GM21619 (cell line): Measurements from ENCODE around the gene PRSS48.
"Not testable (repeated sequence)": the region's sequence is repeated elsewhere in the genome, so short reads cannot be mapped to it uniquely, and the experiment has no call there.

Experiments used
- ATAC-seq: cut with Tn5 transposase; IDR thresholded peaks from one replicate; pipeline ENCODE4 v1.9.1; 2021; ENCODE audit not compliant: unreplicated experiment

PRSS48 gene, protein sequence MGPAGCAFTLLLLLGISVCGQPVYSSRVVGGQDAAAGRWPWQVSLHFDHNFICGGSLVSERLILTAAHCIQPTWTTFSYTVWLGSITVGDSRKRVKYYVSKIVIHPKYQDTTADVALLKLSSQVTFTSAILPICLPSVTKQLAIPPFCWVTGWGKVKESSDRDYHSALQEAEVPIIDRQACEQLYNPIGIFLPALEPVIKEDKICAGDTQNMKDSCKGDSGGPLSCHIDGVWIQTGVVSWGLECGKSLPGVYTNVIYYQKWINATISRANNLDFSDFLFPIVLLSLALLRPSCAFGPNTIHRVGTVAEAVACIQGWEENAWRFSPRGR

DNA sequence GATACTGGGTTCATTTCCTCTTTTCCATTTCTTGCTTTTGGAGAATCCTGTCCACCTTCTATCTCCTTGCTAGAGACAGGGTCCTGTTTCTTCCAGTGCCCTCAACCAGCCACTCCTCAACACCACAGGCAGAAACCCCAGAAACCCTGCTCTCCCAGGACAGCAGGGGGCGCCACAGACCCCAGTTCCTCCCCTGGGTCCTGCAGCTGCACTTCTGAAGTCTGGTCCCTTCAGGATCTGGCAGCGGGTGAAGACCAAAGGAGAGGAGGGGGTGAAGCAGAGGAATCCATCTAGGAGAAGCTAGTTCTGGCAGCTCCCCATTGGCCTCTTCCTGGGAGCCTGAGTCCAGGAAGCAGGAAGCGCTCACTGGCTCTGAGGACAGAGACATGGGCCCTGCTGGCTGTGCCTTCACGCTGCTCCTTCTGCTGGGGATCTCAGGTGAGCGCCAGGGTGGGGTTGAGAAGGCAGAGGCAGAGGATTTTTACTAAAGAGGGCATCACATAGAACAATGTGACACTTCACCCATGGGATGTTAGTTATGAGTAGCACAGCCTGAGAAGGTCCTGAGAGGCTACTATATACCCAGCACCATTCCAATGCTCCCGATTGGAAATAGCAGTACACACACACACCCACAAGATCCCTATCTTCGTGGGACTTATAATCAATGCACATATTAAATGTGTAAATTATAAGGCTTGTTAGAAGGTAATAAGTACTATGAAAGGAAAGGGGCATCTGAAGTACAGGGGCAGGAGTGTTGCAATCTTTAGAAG lies at the start of gene PRSS48:
PRSS48 (plus strand) TSS at position 375 of the 776 bp plus-strand sequence; CDS start at position 387, 12 bp downstream.
- ATAC-seq = peak; percentile 62

DNA sequence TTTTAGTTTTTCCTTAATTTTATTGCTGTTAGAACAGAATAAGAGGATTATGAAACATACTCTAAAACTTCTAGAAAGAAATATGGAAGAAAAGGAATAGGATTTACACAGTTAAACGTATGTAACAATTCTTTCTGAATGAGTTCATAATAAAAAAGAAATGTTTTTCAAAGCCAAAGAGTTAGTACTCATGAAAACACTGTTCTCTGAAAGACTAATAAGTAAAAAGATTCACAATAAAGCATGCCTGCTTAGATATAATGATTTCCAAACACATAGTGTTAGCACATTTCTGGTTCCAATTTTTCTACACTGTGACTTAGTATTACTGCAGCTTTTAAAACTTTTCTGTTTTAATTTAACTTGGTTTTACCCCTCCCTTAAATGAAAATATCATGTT lies 49.8 kb upstream of the PRSS48 start:
- no peak for ATAC-seq

DNA sequence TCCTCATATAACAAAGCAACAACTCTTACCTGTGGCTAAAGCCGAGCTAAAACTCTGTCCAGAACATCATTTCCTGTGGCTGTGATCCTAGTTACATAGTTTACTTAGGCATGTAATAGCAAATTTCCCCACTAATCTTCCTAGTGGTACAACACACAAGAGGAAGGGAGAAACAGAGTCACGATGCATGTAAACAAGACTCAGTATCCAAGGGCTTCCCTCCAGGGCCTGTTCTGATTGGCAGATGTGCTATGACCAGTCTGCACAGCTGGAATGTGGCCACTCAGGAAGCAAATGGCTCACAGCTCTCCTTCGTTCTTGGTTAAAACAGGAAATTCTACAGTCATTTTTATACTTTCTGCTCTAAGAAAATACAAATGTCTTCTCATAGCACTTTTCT lies 49.2 kb upstream of the PRSS48 start:
- ATAC-seq = no peak

DNA sequence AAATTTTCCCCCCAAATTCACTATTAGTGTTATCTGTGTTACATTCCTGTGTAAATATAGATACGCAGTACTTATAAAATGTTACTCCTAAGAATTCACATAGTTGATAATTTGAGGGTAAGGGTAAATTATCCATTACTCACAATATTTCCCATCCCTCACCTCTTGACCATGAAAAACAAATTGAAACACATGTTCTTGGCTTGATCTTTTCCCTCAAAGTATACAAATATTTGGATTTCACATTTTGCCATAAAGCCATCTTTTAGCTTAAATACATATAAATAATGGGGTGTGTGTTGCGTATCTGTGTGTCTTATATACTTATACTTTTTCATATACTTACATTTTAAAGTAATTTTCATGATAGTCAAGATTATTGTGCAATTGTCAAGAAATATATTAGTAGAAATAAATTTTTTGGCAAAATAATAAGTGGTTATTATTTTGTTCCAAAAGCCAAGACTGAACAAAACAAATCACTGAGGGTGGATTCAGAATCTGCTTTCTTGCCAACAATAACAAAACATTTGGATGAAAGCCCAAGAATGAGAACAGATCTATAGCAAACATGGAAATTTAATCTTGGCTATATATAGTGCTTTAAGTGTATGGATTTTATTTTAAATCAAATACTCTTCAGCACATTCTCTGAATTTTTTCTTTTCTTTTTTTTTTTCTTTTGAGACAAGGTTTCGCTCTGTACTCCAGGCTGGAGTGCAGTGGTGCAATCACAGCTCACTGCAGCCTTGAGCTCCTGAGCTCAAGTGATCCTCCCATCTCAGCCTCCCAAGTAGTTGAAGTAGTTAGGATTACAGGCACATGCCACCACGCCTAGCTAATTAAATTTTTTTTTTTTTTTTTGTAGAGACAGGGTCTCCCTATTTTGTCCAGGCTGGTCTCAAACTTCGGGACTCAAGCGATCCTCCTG lies 48.5 kb upstream of the PRSS48 start:
- ATAC-seq = no peak

DNA sequence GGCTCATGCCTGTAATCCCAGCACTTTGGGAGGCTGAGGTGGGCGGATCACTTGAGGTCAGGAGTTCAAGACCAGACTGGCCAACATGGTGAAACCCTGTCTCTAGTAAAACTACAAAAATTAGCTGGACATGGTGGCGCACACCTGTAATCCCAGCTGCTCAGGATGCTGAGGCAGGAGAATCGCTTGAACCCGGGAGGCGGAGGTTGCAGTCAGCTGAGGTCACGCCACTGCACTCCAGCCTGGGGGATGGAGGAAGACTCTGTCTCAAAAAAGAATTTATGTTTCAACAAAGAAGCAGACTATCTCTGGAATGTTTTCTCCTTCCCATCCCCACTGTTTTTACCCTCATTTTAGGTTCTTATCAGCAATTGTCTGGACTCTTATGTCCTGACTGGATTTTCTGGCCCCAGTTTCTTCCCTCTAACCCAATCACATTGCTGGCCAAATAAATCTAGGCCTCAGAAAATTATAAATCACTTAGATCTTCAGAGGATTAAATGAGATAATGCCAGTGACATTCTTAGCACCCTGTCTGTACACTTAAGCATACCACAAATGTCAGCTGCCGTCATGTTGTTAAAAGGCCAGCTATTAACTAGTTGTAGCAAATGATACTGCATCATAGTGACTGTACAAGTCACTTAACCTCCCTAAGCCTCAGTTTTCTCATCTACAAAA lies 44.9 kb upstream of the PRSS48 start:
- no peak for ATAC-seq

DNA sequence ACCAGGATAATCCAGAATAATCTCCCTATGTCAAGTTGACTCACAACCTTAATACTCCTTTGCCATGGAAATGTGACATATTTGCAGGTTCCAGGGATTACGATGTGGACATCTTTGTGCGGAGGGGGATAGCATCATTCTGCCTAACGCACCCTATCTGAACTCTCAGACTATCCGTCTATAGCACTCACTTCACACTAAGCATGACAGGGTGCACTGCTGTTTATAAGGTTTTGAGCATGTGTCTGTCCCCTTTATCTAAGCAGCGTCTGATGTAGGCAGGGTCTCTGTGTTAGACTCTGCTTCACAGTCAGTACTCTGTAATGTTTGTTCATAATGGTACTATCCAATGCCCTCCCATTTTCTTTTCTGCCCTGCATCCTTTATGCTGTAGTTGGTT lies 43.4 kb upstream of the PRSS48 start:
- no peak for ATAC-seq

DNA sequence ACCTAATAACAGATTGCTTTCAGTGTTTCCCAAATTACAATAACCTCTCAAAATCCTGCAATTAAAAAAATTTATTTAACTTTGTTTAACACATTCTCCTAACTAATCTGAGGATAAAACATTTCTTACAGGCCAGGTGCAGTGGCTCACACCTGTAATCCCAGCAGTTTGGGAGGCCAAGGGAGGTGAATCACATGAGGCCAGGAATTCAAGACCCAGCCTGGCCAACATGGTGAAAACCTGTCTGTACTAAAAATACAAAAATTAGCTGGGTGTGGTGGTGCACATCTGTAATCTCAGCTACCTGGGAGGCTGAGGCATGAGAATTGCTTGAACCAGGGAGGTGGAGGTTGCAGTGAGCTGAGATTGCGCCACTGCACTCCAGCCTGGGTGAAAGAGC lies 41.6 kb upstream of the PRSS48 start:
- ATAC-seq = not testable (repeated sequence)

DNA sequence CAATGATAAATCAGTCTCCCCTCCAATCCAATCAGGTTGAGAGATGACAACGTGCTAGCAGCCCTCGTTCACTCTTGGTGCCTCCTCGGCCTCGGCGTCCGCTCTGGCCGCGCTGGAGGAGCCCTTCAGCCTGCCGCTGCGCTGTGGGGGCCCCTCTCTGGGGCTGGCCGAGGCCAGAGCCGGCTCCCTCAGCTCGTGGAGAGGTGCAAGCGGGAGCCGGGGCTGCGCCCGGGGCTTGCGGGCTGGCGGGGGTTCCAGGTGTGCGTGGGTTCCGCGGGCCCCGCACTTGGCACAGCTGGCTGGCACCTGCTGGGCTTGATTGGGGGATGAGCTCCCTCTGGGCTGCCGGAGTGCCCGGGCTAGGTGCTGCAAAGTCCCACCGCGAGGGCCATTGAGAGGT lies 40.9 kb upstream of the PRSS48 start:
- ATAC-seq = no peak

DNA sequence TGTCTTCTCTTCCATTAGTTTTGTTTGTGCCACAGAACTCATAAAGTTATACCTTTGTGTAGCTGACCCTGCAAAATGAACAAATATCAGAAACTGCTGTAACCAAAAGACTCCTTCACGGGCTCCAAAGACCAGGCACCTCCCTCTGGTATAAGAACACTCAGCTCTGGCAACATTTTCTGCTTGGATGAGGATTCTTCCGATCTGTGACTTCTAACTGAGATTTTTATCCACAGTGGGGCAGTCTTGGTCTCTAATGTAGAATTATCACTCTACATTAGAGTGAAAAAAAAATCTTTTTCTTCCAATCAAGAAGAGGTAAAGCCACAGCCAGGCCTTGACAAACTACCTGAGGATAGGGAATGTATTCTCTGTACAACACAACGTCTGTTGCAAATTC lies 38.5 kb upstream of the PRSS48 start:
- ATAC-seq = no peak

DNA sequence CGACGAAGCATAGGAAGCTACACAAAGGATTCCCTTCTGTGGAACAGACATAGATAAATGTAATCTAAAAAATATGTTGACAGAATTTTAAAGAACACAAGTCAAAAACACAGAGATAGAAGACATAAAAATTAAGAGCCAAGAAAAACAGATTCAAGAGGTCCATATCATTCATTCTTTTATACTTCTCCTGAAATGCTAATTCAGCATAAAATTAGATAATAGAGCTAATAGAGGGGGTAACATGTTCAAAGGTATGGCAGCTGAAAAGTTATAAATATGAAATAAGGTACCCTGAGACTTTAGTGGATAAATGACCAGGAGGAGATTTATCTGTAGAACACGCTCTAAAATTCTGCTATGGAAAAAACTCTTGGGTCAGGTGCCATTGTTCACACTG lies 37.4 kb upstream of the PRSS48 start:
- no peak for ATAC-seq

DNA sequence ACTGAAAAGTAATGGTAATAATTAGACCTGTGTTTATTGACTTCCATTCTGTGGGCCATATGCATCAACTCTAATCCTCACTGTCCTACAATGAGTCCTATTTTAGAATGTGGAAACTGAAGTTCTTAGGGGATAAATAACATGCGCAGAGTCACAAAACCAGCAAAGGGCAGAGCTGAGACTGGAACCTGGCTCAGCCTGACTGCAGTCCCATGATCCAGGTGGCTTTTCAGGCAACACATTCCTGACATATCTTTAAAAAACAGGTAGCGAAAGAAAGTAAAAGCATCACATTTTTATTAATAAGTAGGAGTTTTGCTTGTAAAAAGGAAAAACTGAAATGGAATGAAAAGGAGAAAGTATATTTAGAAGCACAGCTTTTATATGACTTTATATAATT lies 34.7 kb upstream of the PRSS48 start:
- no peak for ATAC-seq

DNA sequence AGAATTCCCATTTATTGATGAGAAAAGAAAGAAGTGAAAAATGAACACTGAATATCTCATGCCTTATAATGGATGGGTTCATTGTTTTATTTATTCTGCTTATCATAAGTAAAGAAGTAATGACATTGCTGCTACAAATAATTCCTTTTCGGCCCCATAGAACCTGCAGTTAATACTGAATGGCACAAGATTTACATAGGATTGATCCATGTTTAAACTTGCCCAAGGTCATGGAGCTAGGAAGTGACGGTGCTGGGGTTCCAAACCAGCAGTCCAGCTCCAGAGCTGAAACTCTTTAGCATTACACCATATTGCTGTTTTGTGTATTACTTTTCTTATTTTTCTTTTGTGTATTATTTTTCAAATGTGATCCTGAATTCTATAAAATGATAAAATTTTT lies 30.2 kb upstream of the PRSS48 start:
- ATAC-seq = no peak

DNA sequence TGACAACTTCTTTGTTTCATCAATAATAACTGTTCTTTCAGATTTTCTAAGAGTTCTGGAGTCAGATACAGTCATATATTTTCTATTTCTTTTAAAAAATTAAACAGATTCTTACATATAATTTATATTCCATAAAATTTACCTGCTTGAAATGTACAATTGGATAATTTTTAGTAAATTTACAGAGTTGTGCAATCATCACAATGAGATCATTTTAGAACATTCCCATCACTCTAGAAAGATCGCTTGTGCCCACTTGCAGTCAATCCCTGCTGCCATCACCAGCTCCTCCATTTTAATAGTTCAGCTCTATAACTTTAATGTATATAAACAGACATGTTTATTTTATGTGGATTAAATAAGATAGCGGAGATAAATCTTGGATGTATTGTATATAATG lies 29.6 kb upstream of the PRSS48 start:
- ATAC-seq = no peak

DNA sequence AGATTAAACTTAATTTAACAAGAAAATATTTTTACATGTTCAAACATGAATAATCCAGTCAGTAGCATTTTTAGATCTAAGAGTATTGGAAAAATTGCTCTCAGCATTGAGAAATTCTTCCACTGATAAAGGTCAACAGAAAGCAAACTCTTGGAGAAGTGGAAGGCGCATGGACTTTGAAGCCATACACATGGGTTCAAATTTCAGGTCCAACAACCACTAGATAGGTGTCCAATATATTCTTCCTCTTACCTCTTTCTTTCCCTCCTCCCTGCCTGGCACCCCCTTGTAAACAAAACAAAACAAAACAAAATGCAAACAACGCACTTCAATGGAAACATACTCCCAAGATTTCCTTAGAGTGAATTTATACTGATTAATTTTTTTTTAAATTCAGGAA lies 28.4 kb upstream of the PRSS48 start:
- ATAC-seq = no peak

DNA sequence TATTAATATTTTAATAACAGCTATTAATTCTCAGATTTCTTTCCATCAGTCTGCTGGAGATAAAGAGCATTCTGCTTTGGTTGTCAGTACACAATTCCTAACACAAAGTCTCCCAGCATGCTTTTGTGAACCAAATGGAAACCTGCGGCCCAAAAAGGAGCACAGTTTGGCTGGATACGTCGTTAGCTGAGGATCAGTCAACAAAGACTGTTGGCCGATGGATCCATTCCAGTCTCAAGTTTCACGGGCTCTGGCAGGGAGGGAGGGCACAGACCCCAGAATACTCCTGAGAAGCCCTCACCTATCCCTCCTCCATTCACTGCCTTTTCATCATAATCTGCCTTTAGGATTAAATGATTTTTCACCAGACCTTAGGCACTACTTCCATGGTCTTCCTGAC lies 26.3 kb upstream of the PRSS48 start:
- ATAC-seq = no peak

DNA sequence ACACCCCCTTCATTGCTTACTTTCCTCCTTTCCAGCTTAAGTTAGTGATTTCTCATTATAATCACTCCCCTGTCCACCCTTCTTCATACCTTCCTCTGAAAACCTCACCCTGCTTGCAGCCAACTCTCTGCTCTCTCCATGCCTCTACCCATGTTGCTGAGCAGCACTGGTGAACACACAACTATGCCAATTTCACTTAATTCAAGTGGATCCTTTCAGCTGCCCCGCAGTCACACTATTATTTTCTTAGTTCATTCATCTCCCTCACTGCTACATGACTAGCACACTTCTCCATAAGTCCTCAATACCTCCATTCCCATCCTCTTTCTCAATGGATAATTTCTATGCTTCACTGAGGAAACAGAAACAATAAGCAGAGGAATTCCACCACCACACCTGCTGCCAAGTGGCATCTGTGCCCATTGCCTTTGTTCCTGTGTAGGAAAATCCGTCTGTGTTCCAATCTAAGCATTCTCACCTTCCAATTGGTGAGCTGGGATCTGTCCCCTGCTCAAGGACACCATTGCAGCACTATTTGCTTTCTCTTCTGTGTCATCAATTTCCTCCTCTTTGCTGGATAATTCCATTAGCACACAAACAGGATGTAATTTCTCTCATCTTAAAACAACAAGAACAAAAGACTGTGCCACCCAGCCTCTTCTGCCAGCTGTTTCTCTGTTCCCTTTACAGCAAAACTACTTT lies 25.2 kb upstream of the PRSS48 start:
- ATAC-seq = no peak

DNA sequence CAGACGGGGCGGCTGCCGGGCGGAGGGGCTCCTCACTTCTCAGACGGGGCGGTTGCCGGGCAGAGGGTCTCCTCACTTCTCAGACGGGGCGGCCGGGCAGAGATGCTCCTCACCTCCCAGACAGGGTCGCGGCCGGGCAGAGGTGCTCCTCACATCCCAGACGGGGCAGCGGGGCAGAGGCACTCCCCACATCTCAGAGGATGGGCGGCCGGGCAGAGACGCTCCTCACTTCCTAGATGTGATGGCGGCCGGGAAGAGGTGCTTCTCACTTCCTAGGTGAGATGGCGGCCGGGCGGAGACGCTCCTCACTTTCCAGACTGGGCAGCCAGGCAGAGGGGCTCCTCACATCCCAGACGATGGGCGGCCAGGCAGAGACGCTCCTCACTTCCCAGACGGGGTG lies 21.7 kb upstream of the PRSS48 start:
- not testable (repeated sequence) for ATAC-seq

DNA sequence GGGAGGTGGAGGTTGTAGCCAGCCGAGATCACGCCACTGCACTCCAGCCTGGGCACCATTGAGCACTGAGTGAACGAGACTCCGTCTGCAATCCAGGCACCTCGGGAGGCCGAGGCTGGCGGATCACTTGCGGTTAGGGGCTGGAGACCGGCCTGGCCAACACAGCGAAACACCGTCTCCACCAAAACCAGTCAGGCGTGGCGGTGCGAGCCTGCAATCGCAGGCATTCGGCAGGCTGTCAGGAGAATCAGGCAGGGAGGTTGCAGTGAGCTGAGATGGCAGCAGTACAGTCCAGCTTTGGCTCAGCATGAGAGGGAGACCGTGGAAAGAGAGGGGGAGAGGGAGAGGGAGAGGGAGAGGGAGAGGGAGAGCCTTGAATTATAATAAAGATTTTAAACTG lies 21.3 kb upstream of the PRSS48 start:
- not testable (repeated sequence) for ATAC-seq

DNA sequence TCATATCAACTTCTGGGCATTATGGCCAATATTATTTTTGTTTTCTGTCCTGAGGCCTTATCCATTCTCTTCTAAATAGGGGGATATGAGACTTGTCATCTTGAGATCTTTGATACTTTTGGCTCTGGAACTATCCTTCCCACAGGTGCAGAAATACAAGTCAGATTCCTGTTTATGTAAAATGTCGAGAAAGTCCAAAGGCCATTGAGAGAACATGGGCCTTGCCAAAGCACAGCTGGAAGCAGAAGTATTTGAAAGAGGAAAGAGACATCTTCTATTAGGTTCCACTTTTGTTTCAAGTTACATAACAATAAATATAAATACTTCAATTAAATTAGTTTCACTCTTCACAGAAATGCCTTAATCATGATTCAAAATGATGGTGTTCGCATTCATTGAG lies 20.8 kb upstream of the PRSS48 start:
- no peak for ATAC-seq

DNA sequence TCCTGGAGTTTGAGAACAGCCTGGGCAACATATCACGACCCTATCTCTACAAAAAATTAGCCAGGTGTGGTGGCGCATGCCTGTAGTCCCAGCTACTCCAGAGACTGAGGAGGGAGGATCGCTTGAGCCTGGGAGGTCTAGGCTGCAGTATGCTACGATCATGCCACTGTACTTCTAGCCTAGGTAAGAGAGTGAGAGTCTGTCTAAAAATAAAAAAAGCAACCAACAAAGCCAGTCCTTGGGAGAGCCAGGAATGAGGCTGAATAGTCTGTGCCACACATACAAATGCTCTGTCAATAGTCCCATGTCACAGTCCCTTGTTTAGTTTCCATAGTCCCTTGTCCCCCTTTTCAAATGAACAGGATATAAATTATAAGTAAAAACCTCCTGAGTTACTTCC lies 19.3 kb upstream of the PRSS48 start:
- no peak for ATAC-seq
